ENCODE results near the gene SIPA1L2. TPM values are rescaled to one million over a fixed set of nuclear protein-coding genes. Genes with fewer than 3 reads are reported as not detected.

SIPA1L2 gene
- total and polyA plus RNA-seq, 4 donors: 2.9 to 27.6 (median 10.2) TPM

Other genes with a start within 250 kb of the SIPA1L2 start
- gene MAP10, start 175.3 kb upstream of the SIPA1L2 start, total RNA-seq: 1 to 10 TPM in 1 of 2 donors, under 1 TPM in 1; 0.81 to 1.8 TPM
- under 1 TPM; 0.13 to 0.72 TPM for gene MAP10, start 175.3 kb upstream of the SIPA1L2 start, polyA plus RNA-seq